ENCODE data around the gene ARID4B.
"Not testable (repeated sequence)": the region's sequence is repeated elsewhere in the genome, so short reads cannot be mapped to it uniquely, and the experiment has no call there.

ARID4B gene

DNA sequence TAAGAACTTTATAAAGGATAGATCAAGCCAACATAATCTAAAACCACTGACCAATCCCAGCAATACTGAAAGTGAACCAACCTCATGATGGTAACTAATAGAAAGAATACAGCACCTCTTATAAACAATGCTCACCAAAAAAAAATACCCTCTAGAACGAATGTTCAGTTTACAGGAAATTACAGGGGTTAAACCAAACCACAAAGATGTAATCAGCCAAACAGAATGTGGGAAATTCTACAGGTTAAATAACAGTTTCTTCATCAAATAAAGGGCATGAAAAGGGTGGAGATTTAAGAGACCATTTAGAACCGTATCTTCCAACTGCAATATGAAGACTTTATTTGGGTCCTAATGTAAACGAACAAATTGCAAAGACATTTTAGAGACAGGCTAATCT, 30.4 kb downstream of the ARID4B start:
- no peak for DNase-seq

GRCh38 chr1:235296729-235297128, 31.2 kb downstream of the ARID4B start:
- DNase-seq = no peak

GRCh38 chr1:235295902-235296350, 32.1 kb downstream of the ARID4B start:
- no peak for DNase-seq

DNA sequence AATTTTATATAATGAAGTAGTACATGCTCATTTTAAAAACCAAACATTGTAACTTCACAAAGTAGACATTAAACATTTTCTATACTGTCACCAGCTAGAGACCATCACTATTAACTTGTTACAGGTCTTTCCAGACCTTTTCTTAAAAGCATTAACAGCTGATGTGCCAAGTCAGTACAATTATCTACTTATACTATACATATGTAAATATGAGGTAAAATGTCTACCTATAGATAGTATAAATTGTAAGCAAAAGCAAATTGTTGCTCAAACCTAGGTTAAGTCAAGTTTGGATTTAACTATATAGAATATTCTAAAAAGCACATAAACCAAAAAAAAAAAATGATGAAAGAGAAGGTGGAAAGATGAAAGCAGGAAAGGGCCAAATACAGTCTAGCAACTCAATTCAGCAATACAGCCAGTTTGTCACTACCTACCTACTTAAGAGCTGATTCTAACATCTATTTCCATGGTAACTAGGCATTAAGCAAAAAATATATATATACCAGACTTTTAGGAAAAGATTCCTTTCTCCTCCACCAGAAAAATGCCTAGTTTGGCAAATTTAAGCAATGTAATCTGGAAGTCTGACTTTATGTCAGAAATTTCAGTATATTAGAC, 34.5 kb downstream of the ARID4B start:
- DNase-seq = no peak

DNA sequence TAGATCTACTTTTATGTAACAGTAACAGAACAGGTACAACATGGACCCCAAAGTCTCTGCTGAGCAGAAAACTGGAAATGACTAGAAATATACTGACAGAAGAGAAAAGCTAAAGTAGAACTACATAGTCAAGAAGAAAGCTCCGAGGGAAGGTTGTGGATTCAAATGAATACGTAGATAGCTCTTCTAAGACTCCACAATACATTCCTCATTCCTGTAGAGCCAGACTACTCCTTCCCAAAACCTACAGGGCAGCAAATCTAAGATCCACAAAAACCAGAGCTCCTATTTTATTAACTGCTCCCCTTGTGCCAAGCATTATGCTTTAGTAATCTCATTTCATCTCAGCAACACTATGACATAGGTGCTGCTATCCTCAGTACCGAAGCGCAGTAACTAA, 35.2 kb downstream of the ARID4B start:
- no peak for DNase-seq

GRCh38 chr1:235291599-235292091, 36.3 kb downstream of the ARID4B start:
- no peak for DNase-seq

- DNase-seq = no peak
Measured at GRCh38 chr1:235290740-235291502, 37.1 kb downstream of the ARID4B start.

- DNase-seq = no peak
Measured at GRCh38 chr1:235289859-235290739, 37.9 kb downstream of the ARID4B start.

DNA sequence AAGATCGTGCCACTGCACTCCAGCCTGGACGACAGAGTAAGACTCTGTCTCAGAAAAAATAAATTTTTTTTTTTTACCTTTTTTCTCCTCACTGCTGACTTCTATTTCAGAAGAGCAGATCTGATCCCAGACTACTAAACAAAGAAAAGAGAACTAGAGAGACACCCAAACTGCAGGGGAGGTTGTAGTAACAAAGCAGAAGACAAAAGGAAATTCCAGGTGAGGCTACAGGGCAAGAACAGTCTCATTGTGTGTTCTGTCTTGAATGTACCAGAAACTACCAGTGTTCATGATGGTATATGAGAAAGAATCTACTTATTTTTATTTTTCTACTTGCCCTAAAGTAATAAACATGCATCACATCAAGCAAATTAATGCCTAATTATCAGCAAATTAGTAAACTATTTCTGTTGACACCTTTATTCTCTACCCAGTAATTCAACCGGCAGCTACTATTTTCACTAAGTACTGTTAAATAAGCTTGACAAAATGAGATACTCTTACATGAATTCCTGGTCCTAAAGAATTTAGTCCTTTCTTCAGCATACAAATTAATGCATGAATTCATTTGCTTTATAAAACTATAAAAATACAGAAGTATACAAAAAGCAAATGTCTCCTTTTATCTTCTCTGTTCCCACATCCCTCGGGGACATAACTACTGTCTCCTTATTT, 40.6 kb downstream of the ARID4B start:
- no peak for DNase-seq

DNA sequence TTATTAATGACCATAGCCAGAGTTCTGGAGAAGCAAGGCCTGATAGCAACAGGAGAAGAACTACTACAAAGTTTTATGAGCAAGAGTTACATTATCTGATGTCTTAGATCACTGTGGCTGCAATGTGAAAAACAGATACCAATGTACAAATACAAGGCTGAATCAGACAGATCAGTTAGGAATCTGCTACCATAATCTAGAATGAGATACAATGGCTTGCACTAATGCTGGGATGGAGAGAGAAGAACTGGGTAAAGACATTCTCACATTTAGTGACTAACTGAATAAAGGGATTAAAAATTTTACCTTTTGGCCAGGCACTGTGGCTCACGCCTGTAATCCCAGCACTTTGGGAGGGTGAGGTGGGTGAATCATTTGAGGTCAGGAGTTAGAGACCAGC, 41.3 kb downstream of the ARID4B start:
- DNase-seq = no peak

GRCh38 chr1:235284231-235284769, 43.7 kb downstream of the ARID4B start:
- DNase-seq = no peak

- DNase-seq = not testable (repeated sequence)
Measured at GRCh38 chr1:235283636-235284035, 44.3 kb downstream of the ARID4B start.

GRCh38 chr1:235280467-235280866, 47.5 kb downstream of the ARID4B start:
- DNase-seq = no peak

DNA sequence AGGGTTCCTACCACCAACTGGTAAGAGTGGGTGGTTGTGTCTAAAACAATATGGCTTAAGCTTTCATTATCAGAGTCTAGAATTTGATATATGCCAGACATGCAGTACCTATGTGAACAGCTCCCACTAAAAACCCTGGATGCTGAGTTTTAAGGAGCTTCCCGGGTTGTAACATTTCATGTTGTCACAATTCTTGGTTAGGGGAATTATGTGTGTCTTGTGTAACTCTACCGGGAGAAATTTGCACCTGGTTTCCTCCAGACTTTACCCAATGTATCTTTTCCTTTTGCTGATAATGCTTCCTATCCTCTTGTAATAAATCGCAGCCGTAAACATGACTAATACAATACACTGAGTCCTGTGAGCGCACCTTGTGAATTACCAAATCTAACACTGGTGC, 48.3 kb downstream of the ARID4B start:
- DNase-seq = no peak

- DNase-seq = no peak
Measured at GRCh38 chr1:235278915-235279292, 49.1 kb downstream of the ARID4B start.

DNA sequence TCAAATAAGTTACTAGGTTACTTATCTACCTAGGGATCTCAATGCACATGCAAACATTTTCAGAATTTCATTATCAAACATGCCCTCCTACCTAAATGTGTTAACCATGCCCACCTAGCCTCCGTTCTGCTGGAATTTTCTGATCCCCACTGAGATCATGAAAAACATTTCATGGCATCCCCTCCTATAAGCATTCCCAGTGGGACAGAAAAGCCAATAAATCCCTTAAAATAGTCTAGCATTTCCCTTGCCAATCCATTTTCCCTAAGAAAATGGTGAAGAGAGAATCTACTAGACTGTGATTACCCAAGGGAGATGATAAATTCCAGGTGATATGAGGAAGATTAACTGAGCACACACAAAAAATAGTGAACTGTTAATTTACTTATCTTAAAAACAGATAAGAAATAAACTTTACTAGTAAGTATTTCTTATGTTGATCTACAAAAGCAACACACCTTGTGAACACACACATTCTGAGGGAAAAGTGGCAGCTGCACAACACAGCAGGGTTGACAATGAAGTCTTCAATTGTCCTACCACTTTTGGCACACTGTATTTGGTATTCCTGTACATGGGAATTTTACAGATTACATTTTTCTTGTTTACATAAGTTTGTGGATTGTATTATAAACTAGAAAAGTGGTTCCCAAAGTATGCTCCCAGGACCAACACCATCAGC, 49.6 kb downstream of the ARID4B start:
- no peak for DNase-seq

DNA sequence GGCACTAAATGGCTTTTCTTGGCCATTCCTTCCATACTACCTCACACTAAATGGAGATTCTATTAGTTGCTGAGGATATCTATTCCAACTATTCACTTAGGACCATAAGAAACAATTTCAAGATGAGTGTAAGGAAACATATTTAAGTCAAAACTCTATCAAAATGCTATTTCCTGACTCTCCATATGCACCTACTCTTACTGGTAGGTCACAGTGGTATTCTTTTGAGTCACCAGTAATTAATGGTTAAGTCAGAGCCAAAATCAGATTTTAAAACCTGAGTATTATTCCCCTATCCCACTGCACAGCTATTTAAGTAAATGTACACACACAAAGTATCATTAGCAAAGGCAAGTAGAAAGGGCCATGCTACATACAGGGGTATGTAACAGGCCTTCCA, 50.3 kb downstream of the ARID4B start:
- no peak for DNase-seq

- no peak for DNase-seq
Measured at GRCh38 chr1:235275836-235276235, 52.1 kb downstream of the ARID4B start.

GRCh38 chr1:235275223-235275622, 52.8 kb downstream of the ARID4B start:
- DNase-seq = no peak

- DNase-seq = no peak
Measured at GRCh38 chr1:235272851-235273250, 55.1 kb downstream of the ARID4B start.

- DNase-seq = no peak
Measured at GRCh38 chr1:235270625-235271024, 57.4 kb downstream of the ARID4B start.

- not testable (repeated sequence) for DNase-seq
Measured at GRCh38 chr1:235269990-235270389, 58.0 kb downstream of the ARID4B start.
